Hindlimb muscle (tissue), 1 donor: ENCODE results near the gene PELO. TPM values are rescaled to one million over a fixed set of nuclear protein-coding genes. Genes with fewer than 3 reads are reported as not detected.

Experiments
- DNase-seq: peaks from one replicate; pipeline ENCODE4 v3.0.0-alpha.2; 2013
- polyA plus RNA-seq: library from polyadenylated mRNA; unstranded; fragments of 120-200 nt; gene quantifications from one replicate; pipeline ENCODE4 v1.2.1, GENCODE V29; 2013; ENCODE audit not compliant: insufficient read length

The PELO gene
- polyA plus RNA-seq, 1 donor = 14.7 TPM

DNA sequence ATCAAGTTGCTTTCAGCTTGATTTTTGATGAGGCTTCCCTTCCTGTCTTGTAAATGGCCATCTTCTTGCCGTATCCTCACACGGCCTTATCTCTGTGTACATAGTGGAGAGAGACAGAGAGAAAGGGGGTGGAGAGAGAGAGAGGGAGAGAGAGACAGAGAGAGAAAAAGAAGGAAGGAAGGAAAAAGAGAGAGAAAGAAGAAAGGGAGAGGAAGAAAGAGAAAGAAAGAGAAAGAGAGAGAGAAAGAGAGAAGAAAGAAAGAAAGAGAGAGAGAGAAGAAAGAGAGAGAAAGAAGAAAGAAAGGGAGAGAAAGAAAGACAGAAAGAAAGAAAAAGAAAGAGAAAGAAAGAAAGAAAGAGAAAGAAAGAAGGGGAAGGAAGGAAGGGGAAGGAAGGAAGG, 46.6 kb downstream of the PELO start:
- no peak for DNase-seq

DNA sequence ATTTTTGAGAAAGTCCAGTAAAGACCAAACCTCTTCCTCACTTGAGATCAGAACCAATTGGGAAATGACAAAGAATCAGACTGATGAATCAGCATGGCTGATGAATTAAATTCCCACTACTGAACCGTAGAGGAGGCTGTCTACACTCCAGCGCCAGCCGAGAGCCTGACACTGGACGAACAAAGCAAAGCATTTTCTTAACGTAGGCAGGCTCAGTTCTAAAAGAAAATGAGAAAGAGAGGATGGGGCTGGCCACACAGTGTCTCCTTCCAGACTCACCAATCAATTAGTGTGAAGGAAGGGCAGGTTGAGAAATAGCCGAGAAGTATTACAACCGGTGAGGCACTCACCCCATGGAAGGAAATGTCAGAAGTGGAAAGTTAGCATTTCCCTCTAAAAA, 49.4 kb downstream of the PELO start:
- DNase-seq = no peak

Other genes with a start within 250 kb of the PELO start
- 21.6 TPM for gene ITGA1, start within 50 bp of the PELO start, polyA plus RNA-seq
- gene ITGA2, start 201.4 kb downstream of the PELO start, polyA plus RNA-seq = 7.3 TPM